GM18511 (cell line): ENCODE results near the gene CFAP70.
"Not testable (repeated sequence)": the region's sequence is repeated elsewhere in the genome, so short reads cannot be mapped to it uniquely, and the experiment has no call there.

ENCODE experiments used
- ATAC-seq: cut with Tn5 transposase; IDR thresholded peaks from one replicate; pipeline ENCODE4 v1.9.1; 2021; ENCODE audit warnings: mild to moderate bottlenecking, moderate library complexity; ENCODE audit not compliant: unreplicated experiment

Gene CFAP70

GRCh38 chr10:73340121-73340520, 18.5 kb downstream of the CFAP70 start:
- ATAC-seq: no peak

- ATAC-seq: no peak
Observed at GRCh38 chr10:73339436-73339835, 19.2 kb downstream of the CFAP70 start.

- ATAC-seq: no peak
Observed at GRCh38 chr10:73338801-73339368, 19.8 kb downstream of the CFAP70 start.

GRCh38 chr10:73333202-73333601, 25.5 kb downstream of the CFAP70 start:
- ATAC-seq: no peak

GRCh38 chr10:73332379-73332778, 26.3 kb downstream of the CFAP70 start:
- ATAC-seq: no peak

- ATAC-seq: not testable (repeated sequence)
Observed at GRCh38 chr10:73328523-73328922, 30.1 kb downstream of the CFAP70 start.

- not testable (repeated sequence) for ATAC-seq
Observed at GRCh38 chr10:73325290-73325689, 33.4 kb downstream of the CFAP70 start.

- ATAC-seq: not testable (repeated sequence)
Observed at GRCh38 chr10:73323582-73323981, 35.1 kb downstream of the CFAP70 start.

GRCh38 chr10:73310475-73310874, 48.2 kb downstream of the CFAP70 start:
- ATAC-seq: no peak

- no peak for ATAC-seq
Observed at GRCh38 chr10:73307203-73307800, 51.4 kb downstream of the CFAP70 start.

- ATAC-seq: no peak
Observed at GRCh38 chr10:73306171-73306708, 52.4 kb downstream of the CFAP70 start.

- no peak for ATAC-seq
Observed at GRCh38 chr10:73296946-73297345, 61.7 kb downstream of the CFAP70 start.

GRCh38 chr10:73293461-73293860, 65.2 kb downstream of the CFAP70 start:
- no peak for ATAC-seq

GRCh38 chr10:73289958-73290357, 68.7 kb downstream of the CFAP70 start:
- ATAC-seq: no peak

GRCh38 chr10:73287441-73287840, 71.2 kb downstream of the CFAP70 start:
- no peak for ATAC-seq

GRCh38 chr10:73281097-73281496, 77.6 kb downstream of the CFAP70 start:
- ATAC-seq: no peak

- ATAC-seq: no peak
Observed at GRCh38 chr10:73264423-73264822, 94.2 kb downstream of the CFAP70 start.

GRCh38 chr10:73263693-73264347, 94.8 kb downstream of the CFAP70 start:
- no peak for ATAC-seq

- ATAC-seq: no peak
Observed at GRCh38 chr10:73262880-73263555, 95.6 kb downstream of the CFAP70 start.

- no peak for ATAC-seq
Observed at GRCh38 chr10:73262105-73262730, 96.4 kb downstream of the CFAP70 start.

- no peak for ATAC-seq
Observed at GRCh38 chr10:73261362-73261995, 97.2 kb downstream of the CFAP70 start.
